ENCODE data around the gene ILDR1. TPM values are rescaled to one million over a fixed set of nuclear protein-coding genes. Genes with fewer than 3 reads are reported as not detected.

The ILDR1 gene
- total RNA-seq, 4 donors from 2014 or later, result 4.3 to 12.0 (median 8.7) TPM

GRCh38 chr3:122011396-122011795 is 10.7 kb downstream of the ILDR1 start:
- TF ChIP-seq CTCF (IDR thresholded peaks at IDR 0.05), result no peak
- Histone ChIP-seq H3K27me3 (no peaks in the 10 kb centered on the region), H3K9me3 (no peaks in the 10 kb centered on the region), H3K27ac (no peak overlapping the region), H3K4me1 (no peaks in the 10 kb centered on the region), H3K4me3 (replicated peaks in 1 of 3) (no peak overlapping the region), H3K36me3 (no peaks in the 10 kb centered on the region)
- DNase-seq, result no peak
- WGBS, 2 donors, result 56 to 68% methylated on average over 4 of the region's 4 CpGs
- intact Hi-C loops (cut with DNase I), result no loop called here

GRCh38 chr3:122010506-122010905 is 11.5 kb downstream of the ILDR1 start:
- H3K4me3 ChIP-seq (replicated peaks in 1 of 3), result no peak overlapping the region
- intact Hi-C loops (cut with DNase I), result no loop called here
- H3K9me3 ChIP-seq, result no peaks in the 10 kb centered on the region
- H3K4me1 ChIP-seq, result no peaks in the 10 kb centered on the region
- WGBS, 2 donors, result 69 to 72% methylated on average over 2 of the region's 2 CpGs
- no peaks in the 10 kb centered on the region for H3K36me3 ChIP-seq
- DNase-seq, result no peak
- TF ChIP-seq POLR2A (IDR thresholded peaks at IDR 0.05) (no peak), CTCF (IDR thresholded peaks at IDR 0.05) (no peak)
- H3K27ac ChIP-seq, result no peak overlapping the region
- no peaks in the 10 kb centered on the region for H3K27me3 ChIP-seq

- Histone ChIP-seq H3K27me3 (no peaks in the 10 kb centered on the region), H3K4me1 (no peaks in the 10 kb centered on the region), H3K27ac (no peak overlapping the region), H3K9me3 (no peaks in the 10 kb centered on the region), H3K36me3 (no peaks in the 10 kb centered on the region), H3K4me3 (replicated peaks in 1 of 3) (no peak overlapping the region)
- intact Hi-C loops (cut with DNase I), result no loop called here
- WGBS, 2 donors, result 51 to 52% methylated on average over 2 of the region's 2 CpGs
- peak in 1 of 2 donors; percentile 7 for DNase-seq
- TF ChIP-seq POLR2A (IDR thresholded peaks at IDR 0.05) (no peak), CTCF (IDR thresholded peaks at IDR 0.05) (no peak)
Observed at GRCh38 chr3:122008166-122008565, 13.9 kb downstream of the ILDR1 start.

- no peaks in the 10 kb centered on the region for H3K9me3 ChIP-seq
- no peaks in the 10 kb centered on the region for H3K4me1 ChIP-seq
- no peaks in the 10 kb centered on the region for H3K36me3 ChIP-seq
- no peak overlapping the region for H3K27ac ChIP-seq
- H3K4me3 ChIP-seq (replicated peaks in 1 of 3), result no peak overlapping the region
- intact Hi-C loops (cut with DNase I), result no loop called here
- H3K27me3 ChIP-seq, result no peaks in the 10 kb centered on the region
- DNase-seq, result no peak
- WGBS, 2 donors, result 78 to 92% methylated on average over 2 of the region's 2 CpGs
- TF ChIP-seq POLR2A (IDR thresholded peaks at IDR 0.05), result no peak
- TF ChIP-seq CTCF (IDR thresholded peaks at IDR 0.05), result no peak
Observed at GRCh38 chr3:122006267-122006666, 15.8 kb downstream of the ILDR1 start.

GRCh38 chr3:122004991-122005565 is 17.0 kb downstream of the ILDR1 start:
- WGBS, 2 donors, result 89 to 91% methylated on average over 13 of the region's 13 CpGs
- DNase-seq, result no peak
- TF ChIP-seq CTCF (IDR thresholded peaks at IDR 0.05) (no peak), POLR2A (IDR thresholded peaks at IDR 0.05) (no peak)
- Histone ChIP-seq H3K27ac (no peak overlapping the region), H3K4me3 (replicated peaks in 1 of 3) (no peak overlapping the region), H3K27me3 (no peaks in the 10 kb centered on the region), H3K4me1 (no peaks in the 10 kb centered on the region), H3K9me3 (no peaks in the 10 kb centered on the region), H3K36me3 (no peaks in the 10 kb centered on the region)
- intact Hi-C loops (cut with DNase I), result no loop called here

Measured in thyroid gland (tissue), 4 donors.